Stimulated activated naive CD8-positive, alpha-beta T cell treated with anti-CD3 and anti-CD28 coated beads, Interleukin-15, amount 100 ng/mL, for 72 hours (primary cell): Measurements from ENCODE around the gene PCDHB11.
"Not testable (repeated sequence)": the region's sequence is repeated elsewhere in the genome, so short reads cannot be mapped to it uniquely, and the experiment has no call there.

Experiments
- ATAC-seq: fragments of 150-1000 bp; cut with Tn5 transposase; 2 replicates; pipeline ENCODE4 v1.10.0; 2021; ENCODE audit warnings: mild to moderate bottlenecking, moderate library complexity
- DNase-seq, 2 donors: peaks; one replicate each; pipeline ENCODE4 v3.0.0; 2021 to 2022
- H3K27ac Mint-ChIP-seq, 2 donors: one replicate each; pipeline ENCODE4 v1.8.0; 2022; ENCODE audit warnings: mild to moderate bottlenecking in 2 of 2, mixed read lengths in 2 of 2, moderate library complexity in 2 of 2
- H3K27me3 Mint-ChIP-seq: one replicate; pipeline ENCODE4 v1.8.0; 2022; ENCODE audit warnings: mixed read lengths
- H3K4me1 Mint-ChIP-seq: one replicate; pipeline ENCODE4 v1.8.0; 2022; ENCODE audit warnings: mild to moderate bottlenecking, mixed read lengths
- H3K4me3 Mint-ChIP-seq, 2 donors: one replicate each; pipeline ENCODE4 v1.8.0; 2022; ENCODE audit warnings: mild to moderate bottlenecking in 2 of 2, mixed read lengths in 2 of 2, moderate library complexity in 1 of 2
- H3K9me3 Mint-ChIP-seq, 2 donors: one replicate each; pipeline ENCODE4 v1.8.0; 2022; ENCODE audit warnings: mixed read lengths in 2 of 2

Gene PCDHB11

GRCh38 chr5:141210849-141211248, 11.4 kb downstream of the PCDHB11 start:
- Mint-ChIP-seq H3K27me3 (peaks cover 65% of the 10 kb centered on the region), H3K9me3 (peaks cover 4 to 22% of the 10 kb centered on the region in 2 donors)

GRCh38 chr5:141213656-141214339, 14.4 kb downstream of the PCDHB11 start, which contains the start of gene PCDHB13:
PCDHB13 (plus strand) TSS chr5:141213919; CDS start chr5:141214124, 205 bp downstream.
- H3K4me3 Mint-ChIP-seq, H3K4me1 Mint-ChIP-seq, DNase-seq, ATAC-seq, H3K27ac Mint-ChIP-seq: not testable (repeated sequence)
- Mint-ChIP-seq H3K27me3 (peaks cover 62% of the 10 kb centered on the region), H3K9me3 (peaks cover 8 to 22% of the 10 kb centered on the region in 2 donors)

More at GRCh38 chr5:141210849-141211248, 11.4 kb downstream of the PCDHB11 start:
- not testable (repeated sequence) for DNase-seq, ATAC-seq, H3K4me1 Mint-ChIP-seq, H3K4me3 Mint-ChIP-seq, H3K27ac Mint-ChIP-seq

- ATAC-seq, H3K4me3 Mint-ChIP-seq, H3K4me1 Mint-ChIP-seq, DNase-seq, H3K27ac Mint-ChIP-seq: not testable (repeated sequence)
- Mint-ChIP-seq H3K9me3 (peaks cover 12 to 22% of the 10 kb centered on the region in 2 donors), H3K27me3 (peaks cover 55% of the 10 kb centered on the region)
Observed at GRCh38 chr5:141214583-141214982, 15.2 kb downstream of the PCDHB11 start.

GRCh38 chr5:141215504-141215903, 16.1 kb downstream of the PCDHB11 start:
- H3K4me3 Mint-ChIP-seq, ATAC-seq, H3K4me1 Mint-ChIP-seq, H3K27ac Mint-ChIP-seq, DNase-seq: not testable (repeated sequence)
- Mint-ChIP-seq H3K9me3 (peaks cover 18 to 24% of the 10 kb centered on the region in 2 donors), H3K27me3 (peaks cover 55% of the 10 kb centered on the region)

GRCh38 chr5:141216035-141216434, 16.6 kb downstream of the PCDHB11 start:
- not testable (repeated sequence) for H3K27ac Mint-ChIP-seq, DNase-seq, H3K4me1 Mint-ChIP-seq, ATAC-seq, H3K4me3 Mint-ChIP-seq
- H3K9me3 Mint-ChIP-seq = peaks cover 18 to 19% of the 10 kb centered on the region in 2 donors
- H3K27me3 Mint-ChIP-seq = peaks cover 50% of the 10 kb centered on the region

GRCh38 chr5:141223112-141223783, 23.8 kb downstream of the PCDHB11 start, which contains the start of gene PCDHB14:
PCDHB14 (plus strand) TSS chr5:141223343; CDS start chr5:141223506, 163 bp downstream.
- H3K27me3 Mint-ChIP-seq = peaks cover 20% of the 10 kb centered on the region
- ATAC-seq = no peak

GRCh38 chr5:141224844-141225243, 25.4 kb downstream of the PCDHB11 start:
- not testable (repeated sequence) for DNase-seq, ATAC-seq, H3K4me1 Mint-ChIP-seq, H3K27ac Mint-ChIP-seq, H3K4me3 Mint-ChIP-seq
- Mint-ChIP-seq H3K27me3 (peaks cover 18% of the 10 kb centered on the region), H3K9me3 (peaks cover 5 to 10% of the 10 kb centered on the region in 2 donors)

More at GRCh38 chr5:141223112-141223783, 23.8 kb downstream of the PCDHB11 start, which contains the start of gene PCDHB14:
- peak within 1 kb of the TSS in 1 of 2 donors; percentile 12 for H3K4me3 Mint-ChIP-seq
- peaks cover 7 to 11% of the 10 kb centered on the region in 2 donors for H3K9me3 Mint-ChIP-seq
- no peaks in the 10 kb centered on the region for H3K4me1 Mint-ChIP-seq
- DNase-seq = no peak
- no peak within 1 kb of the TSS for H3K27ac Mint-ChIP-seq

- H3K27ac Mint-ChIP-seq, DNase-seq, ATAC-seq, H3K4me1 Mint-ChIP-seq, H3K9me3 Mint-ChIP-seq, H3K4me3 Mint-ChIP-seq: not testable (repeated sequence)
- peaks cover 12% of the 10 kb centered on the region for H3K27me3 Mint-ChIP-seq
Observed at GRCh38 chr5:141225421-141225820, 26.0 kb downstream of the PCDHB11 start.

- Mint-ChIP-seq H3K27ac (no peak overlapping the region), H3K9me3 (peaks cover 19 to 21% of the 10 kb centered on the region in 2 donors), H3K4me3 (no peak overlapping the region), H3K27me3 (peaks cover 25% of the 10 kb centered on the region), H3K4me1 (no peaks in the 10 kb centered on the region)
- ATAC-seq (no peak), DNase-seq (no peak)
Observed at GRCh38 chr5:141234109-141234667, 34.8 kb downstream of the PCDHB11 start.

GRCh38 chr5:141235922-141236321, 36.5 kb downstream of the PCDHB11 start:
- not testable (repeated sequence) for H3K4me3 Mint-ChIP-seq, H3K27ac Mint-ChIP-seq, ATAC-seq, DNase-seq, H3K4me1 Mint-ChIP-seq
- H3K27me3 Mint-ChIP-seq = peaks cover 42% of the 10 kb centered on the region
- peaks cover 35 to 38% of the 10 kb centered on the region in 2 donors for H3K9me3 Mint-ChIP-seq

GRCh38 chr5:141236516-141237313, 37.3 kb downstream of the PCDHB11 start:
- ATAC-seq = no peak
- Mint-ChIP-seq H3K27ac (no peak overlapping the region), H3K4me3 (no peak overlapping the region), H3K9me3 (peaks cover 38 to 43% of the 10 kb centered on the region in 2 donors), H3K4me1 (no peaks in the 10 kb centered on the region), H3K27me3 (peaks cover 50% of the 10 kb centered on the region)
- no peak for DNase-seq

- Mint-ChIP-seq H3K27ac (no peak overlapping the region), H3K27me3 (peaks cover 65% of the 10 kb centered on the region), H3K4me1 (no peaks in the 10 kb centered on the region), H3K4me3 (no peak overlapping the region), H3K9me3 (peaks cover 52 to 72% of the 10 kb centered on the region in 2 donors)
- ATAC-seq = no peak
- DNase-seq = no peak
Observed at GRCh38 chr5:141241496-141241895, 42.1 kb downstream of the PCDHB11 start.

- Mint-ChIP-seq H3K27me3 (peaks cover 50% of the 10 kb centered on the region), H3K4me3 (peak within 1 kb of the TSS in 1 of 2 donors; percentile 46), H3K27ac (no peak within 1 kb of the TSS), H3K9me3 (peaks cover 53 to 77% of the 10 kb centered on the region in 2 donors), H3K4me1 (no peaks in the 10 kb centered on the region)
- ATAC-seq (no peak), DNase-seq (peak in 1 of 2 donors; percentile 22)
Observed at GRCh38 chr5:141245250-141245717, 45.9 kb downstream of the PCDHB11 start, which contains the start of gene PCDHB15. PCDHB15 (plus strand) TSS chr5:141245395; CDS start chr5:141245579, 184 bp downstream.

GRCh38 chr5:141246971-141247370, 47.5 kb downstream of the PCDHB11 start:
- H3K4me3 Mint-ChIP-seq, DNase-seq, H3K27ac Mint-ChIP-seq, H3K4me1 Mint-ChIP-seq, ATAC-seq: not testable (repeated sequence)
- Mint-ChIP-seq H3K9me3 (peaks cover 41 to 65% of the 10 kb centered on the region in 2 donors), H3K27me3 (peaks cover 33% of the 10 kb centered on the region)
